Stimulated activated CD4-positive, alpha-beta T cell treated with anti-CD3 and anti-CD28 coated beads, Interleukin-1b, Interleukin-23, amount 100 ng/mL, for 4 hours (primary cell): ENCODE results near the gene KCNMB3.

Experiments
- DNase-seq, 2 donors: peaks; one replicate each; pipeline ENCODE4 v3.0.0-alpha.2; 2020; ENCODE audit warnings: low read depth in 2 of 2

The KCNMB3 gene

GRCh38 chr3:179196098-179196497 is 54.8 kb downstream of the KCNMB3 start:
- no peak for DNase-seq

GRCh38 chr3:179194931-179195330 is 56.0 kb downstream of the KCNMB3 start:
- DNase-seq, result no peak
